Natural killer cell (primary cell): ENCODE data around the gene PTH2. TPM values are rescaled to one million over a fixed set of nuclear protein-coding genes. Genes with fewer than 3 reads are reported as not detected.

ENCODE experiments used
- ATAC-seq, 3 donors: fragments of 150-1000 bp in 2 of 3; fragments of 200-7000 bp in 1 of 3; cut with Tn5 transposase; 1 replicate in 1 of 3; 2 replicates in 2 of 3; pipeline ENCODE4 v1.10.0; 2021; ENCODE audit warnings: mild to moderate bottlenecking in 2 of 3, moderate library complexity in 2 of 3
- DNase-seq, 2 donors: peaks; one replicate each; pipeline versions ENCODE4 v3.0.0 to v3.0.0-alpha.2; 2013 to 2021; ENCODE audit warnings: mixed read lengths in 1 of 2
- H3K27ac ChIP-seq: one replicate; pipeline ENCODE4 v1.5.1; 2013; ENCODE audit warnings: mild to moderate bottlenecking, low read length
- H3K27me3 ChIP-seq: one replicate; pipeline ENCODE4 v1.6.1; 2013; ENCODE audit warnings: low read length; ENCODE audit not compliant: control insufficient read depth, insufficient read depth
- H3K36me3 ChIP-seq: one replicate; pipeline ENCODE4 v1.6.1; 2013; ENCODE audit warnings: low read length; ENCODE audit not compliant: control insufficient read depth, insufficient read depth
- H3K4me1 ChIP-seq: one replicate; pipeline ENCODE4 v1.6.1; 2013; ENCODE audit warnings: low read length; ENCODE audit not compliant: control insufficient read depth, insufficient read depth
- H3K4me3 ChIP-seq: one replicate; pipeline ENCODE4 v1.5.1; 2013; ENCODE audit warnings: low read length
- H3K9me3 ChIP-seq: one replicate; pipeline ENCODE4 v1.6.1; 2013; ENCODE audit warnings: low read length; ENCODE audit not compliant: control insufficient read depth, insufficient read depth
- H3K27ac Mint-ChIP-seq, 2 donors: one replicate each; pipeline ENCODE4 v1.8.0; 2022; ENCODE audit warnings: mild to moderate bottlenecking in 2 of 2, mixed read lengths in 2 of 2, moderate library complexity in 1 of 2
- H3K27me3 Mint-ChIP-seq, 2 donors: one replicate each; pipeline ENCODE4 v1.8.0; 2022; ENCODE audit warnings: low read depth in 2 of 2, mixed read lengths in 2 of 2
- H3K36me3 Mint-ChIP-seq: one replicate; pipeline ENCODE4 v1.8.0; 2022; ENCODE audit warnings: mixed read lengths
- H3K4me1 Mint-ChIP-seq, 2 donors: one replicate each; pipeline ENCODE4 v1.8.0; 2022; ENCODE audit warnings: mixed read lengths in 2 of 2
- H3K4me3 Mint-ChIP-seq: one replicate; pipeline ENCODE4 v1.8.0; 2022; ENCODE audit warnings: mild to moderate bottlenecking, moderate library complexity, mixed read lengths
- H3K9me3 Mint-ChIP-seq, 2 donors: one replicate each; pipeline ENCODE4 v1.8.0; 2022; ENCODE audit warnings: mixed read lengths in 2 of 2
- CTCF ChIP-seq: fragments of 200-600 bp; IDR thresholded peaks from one replicate; pipeline ENCODE4 v1.8.0; 2022; ENCODE audit warnings: antibody characterized with exemption
- WGBS: methylation state at CpG from one replicate; pipeline ENCODE4 v1.1.7; 2013; ENCODE audit warnings: missing lambda C conversion rate; ENCODE audit not compliant: insufficient coverage; 5-methylcytosine and 5-hydroxymethylcytosine counted together
- intact Hi-C: fragments of 100-400 bp; cut with micrococcal nuclease; formaldehyde crosslinking; loops from one replicate; pipeline ENCODE4 v1.14.2; 2022
- total RNA-seq, 4 donors: library from RNA; stranded (reverse); fragments of 120-200 nt in 1 of 4; gene quantifications; one replicate each; pipeline versions ENCODE4 v1.2.3 to v1.2.4, GENCODE V29; 2013 to 2022

The PTH2 gene
- total RNA-seq, 3 donors from 2014 or later (not counting 1 experiment from before 2014, with no cell fraction given), result not detected

GRCh38 chr19:49437231-49437630, 14.0 kb upstream of the PTH2 start:
- WGBS, result 21% methylated on average over 8 of the region's 8 CpGs
- Histone ChIP-seq H3K4me3 (no peak overlapping the region), H3K27me3 (peaks cover 80% of the 10 kb centered on the region), H3K4me1 (peaks cover 36% of the 10 kb centered on the region), H3K36me3 (no peaks in the 10 kb centered on the region), H3K27ac (no peak overlapping the region), H3K9me3 (no peaks in the 10 kb centered on the region)
- DNase-seq, result no peak
- no peaks in the 10 kb centered on the region for H3K36me3 Mint-ChIP-seq
- no peaks in the 10 kb centered on the region for H3K9me3 Mint-ChIP-seq
- no peak for ATAC-seq
- TF ChIP-seq CTCF, result no peak
- H3K4me3 Mint-ChIP-seq, result no peak overlapping the region
- H3K27ac Mint-ChIP-seq, result peak overlapping the region in 1 of 2 donors; percentile 6
- peaks cover 86 to 91% of the 10 kb centered on the region in 2 donors for H3K27me3 Mint-ChIP-seq
- intact Hi-C loops, result no loop called here
- peaks cover 24 to 43% of the 10 kb centered on the region in 2 donors for H3K4me1 Mint-ChIP-seq

- DNase-seq (peak in 1 of 2 donors; percentile 76), ATAC-seq (peak; percentile 34 to 70 (median 64))
- Mint-ChIP-seq H3K36me3 (no peaks in the 10 kb centered on the region), H3K27me3 (peaks cover 82 to 88% of the 10 kb centered on the region in 2 donors), H3K9me3 (no peaks in the 10 kb centered on the region), H3K27ac (no peak overlapping the region), H3K4me1 (peaks cover 17 to 39% of the 10 kb centered on the region in 2 donors), H3K4me3 (no peak overlapping the region)
- Histone ChIP-seq H3K36me3 (no peaks in the 10 kb centered on the region), H3K9me3 (no peaks in the 10 kb centered on the region), H3K27ac (no peak overlapping the region), H3K4me1 (peaks cover 36% of the 10 kb centered on the region), H3K27me3 (peaks cover 80% of the 10 kb centered on the region), H3K4me3 (no peak overlapping the region)
- 13% methylated on average over 42 of the region's 42 CpGs for WGBS
- TF ChIP-seq CTCF, result no peak
- intact Hi-C loops, result no loop called here
Observed at GRCh38 chr19:49436381-49437017, 13.3 kb upstream of the PTH2 start.

- Histone ChIP-seq H3K27ac (no peak overlapping the region), H3K9me3 (no peaks in the 10 kb centered on the region), H3K4me1 (peaks cover 34% of the 10 kb centered on the region), H3K4me3 (no peak overlapping the region), H3K27me3 (peaks cover 82% of the 10 kb centered on the region), H3K36me3 (no peaks in the 10 kb centered on the region)
- ATAC-seq (no peak), DNase-seq (no peak)
- intact Hi-C loops, result no loop called here
- no peak for TF ChIP-seq CTCF
- H3K4me1 Mint-ChIP-seq, result peaks cover 16 to 36% of the 10 kb centered on the region in 2 donors
- no peak overlapping the region for H3K27ac Mint-ChIP-seq
- peaks cover 81 to 90% of the 10 kb centered on the region in 2 donors for H3K27me3 Mint-ChIP-seq
- no peak overlapping the region for H3K4me3 Mint-ChIP-seq
- 94% methylated on average over 10 of the region's 10 CpGs for WGBS
- H3K9me3 Mint-ChIP-seq, result no peaks in the 10 kb centered on the region
- H3K36me3 Mint-ChIP-seq, result no peaks in the 10 kb centered on the region
Observed at GRCh38 chr19:49435670-49436069, 12.4 kb upstream of the PTH2 start.
